K562 (cell line): ENCODE measurements around the gene C1RL. TPM values are rescaled to one million over a fixed set of nuclear protein-coding genes. Genes with fewer than 3 reads are reported as not detected.

ENCODE experiments used
- ATF3 ChIP-seq, 2 experiments: fragments of 450-650 bp in 1 of 2; sonication (generic) in 1 of 2; formaldehyde crosslinking in 1 of 2; IDR thresholded peaks in 1 of 2; conservative IDR thresholded peaks in 1 of 2; 2 replicates each; pipeline versions ENCODE4 v1.6.1 to v1.8.1; 2016 to 2023; ENCODE audit warnings: mild to moderate bottlenecking in 2 of 2, moderate library complexity in 2 of 2, inconsistent platforms in 1 of 2, missing genetic modification reagents in 1 of 2
- ATF7 ChIP-seq: fragments of 450-650 bp; IDR thresholded peaks from 2 replicates; pipeline ENCODE4 v1.7.1; 2014; ENCODE audit warnings: mild to moderate bottlenecking, moderate library complexity
- COPS2 ChIP-seq: fragments of 450-650 bp; conservative IDR thresholded peaks from 2 replicates; pipeline ENCODE4 v1.6.1; 2016; ENCODE audit warnings: mild to moderate bottlenecking, moderate library complexity
- CTBP1 ChIP-seq: fragments of 450-650 bp; IDR thresholded peaks from 2 replicates; pipeline ENCODE4 v1.6.1; 2016; ENCODE audit warnings: borderline replicate concordance
- CUX1 ChIP-seq: fragments of 200-800 bp; sonication (Bioruptor generic); IDR thresholded peaks from 2 replicates; pipeline ENCODE4 v1.6.1; 2016; ENCODE audit warnings: missing genetic modification characterization, missing compliant biosample characterization
- ERF ChIP-seq: fragments of 450-650 bp; formaldehyde crosslinking; IDR thresholded peaks from 2 replicates; pipeline ENCODE4 v1.4.0; 2020; ENCODE audit warnings: mild to moderate bottlenecking, mixed read lengths
- ID3 ChIP-seq, 2 experiments: fragments of 250-450 bp in 1 of 2; fragments of 450-650 bp in 1 of 2; sonication (Bioruptor Pico) in 1 of 2; IDR thresholded peaks; 2 replicates each; pipeline versions ENCODE4 v1.6.1 to v1.8.0; 2016 to 2021; ENCODE audit warnings: mild to moderate bottlenecking in 2 of 2, moderate library complexity in 2 of 2, missing compliant biosample characterization in 1 of 2, missing genetic modification characterization in 1 of 2
- KLF1 ChIP-seq: fragments of 450-650 bp; IDR thresholded peaks from 2 replicates; pipeline ENCODE4 v1.6.1; 2016; ENCODE audit warnings: missing genetic modification characterization, missing compliant biosample characterization
- MCM7 ChIP-seq, 2 experiments: fragments of 450-650 bp; IDR thresholded peaks; 2 replicates each; pipeline ENCODE4 v1.6.1; 2016 to 2018
- PHF21A ChIP-seq: fragments of 450-650 bp; IDR thresholded peaks from 2 replicates; pipeline ENCODE4 v1.6.1; 2017; ENCODE audit warnings: low read depth, borderline replicate concordance
- PHF8 ChIP-seq: fragments of 200-600 bp; sonication (generic); IDR thresholded peaks from 2 replicates; pipeline ENCODE4 v1.6.1; 2012; ENCODE audit warnings: mixed run types, mild to moderate bottlenecking, inconsistent platforms, low read length, moderate library complexity, borderline replicate concordance
- PHTF2 ChIP-seq: fragments of 250-450 bp; sonication (Bioruptor Pico); IDR thresholded peaks from 2 replicates; pipeline ENCODE4 v1.5.0; 2021; ENCODE audit warnings: mild to moderate bottlenecking
- POLR2AphosphoS5 ChIP-seq: IDR thresholded peaks from 2 replicates; pipeline ENCODE4 v1.6.1; 2011; ENCODE audit warnings: mild to moderate bottlenecking, low read depth, low read length, moderate library complexity; ENCODE audit not compliant: control insufficient read depth, insufficient read depth
- POLR2H ChIP-seq: IDR thresholded peaks from 2 replicates; pipeline ENCODE4 v1.6.1; 2016; ENCODE audit warnings: missing genetic modification characterization, low read depth, mild to moderate bottlenecking, control low read depth, missing compliant biosample characterization, moderate library complexity
- SIN3A ChIP-seq, 2 experiments: fragments of 150-350 bp in 1 of 2; IDR thresholded peaks; 2 replicates each; pipeline ENCODE4 v1.6.1; 2011 to 2016; ENCODE audit warnings: borderline replicate concordance in 2 of 2, low read depth in 2 of 2, low read length in 2 of 2, mild to moderate bottlenecking in 2 of 2, moderate library complexity in 2 of 2; ENCODE audit not compliant: control insufficient read depth in 1 of 2
- SMAD3 ChIP-seq: fragments of 450-650 bp; formaldehyde crosslinking; conservative IDR thresholded peaks from 2 replicates; pipeline ENCODE4 v1.4.0; 2020; ENCODE audit warnings: mild to moderate bottlenecking
- SMARCE1 ChIP-seq: fragments of 450-650 bp; IDR thresholded peaks from 2 replicates; pipeline ENCODE4 v1.7.1; 2016; ENCODE audit warnings: mild to moderate bottlenecking
- ZFPM2 ChIP-seq: fragments of 250-450 bp; sonication (Bioruptor Pico); IDR thresholded peaks from 2 replicates; pipeline ENCODE4 v1.5.1; 2022; ENCODE audit warnings: mild to moderate bottlenecking
- ZNF133 ChIP-seq: fragments of 250-450 bp; sonication (Bioruptor Pico); IDR thresholded peaks from 2 replicates; pipeline ENCODE4 v1.4.0; 2020; ENCODE audit warnings: mild to moderate bottlenecking
- ZNF3 ChIP-seq: fragments of 250-450 bp; sonication (Bioruptor Pico); IDR thresholded peaks from 2 replicates; pipeline ENCODE4 v1.5.0; 2021; ENCODE audit warnings: mild to moderate bottlenecking, moderate library complexity
- ZNF785 ChIP-seq: fragments of 250-450 bp; sonication (Bioruptor Pico); IDR thresholded peaks from 2 replicates; pipeline ENCODE4 v1.4.0; 2020; ENCODE audit warnings: mild to moderate bottlenecking
- polyA plus RNA-seq, 8 experiments: library from polyadenylated mRNA; depleted of rRNA in 4 of 8; stranded (reverse) in 5 of 8; unstranded in 3 of 8; fragments of >200 nt; fragmentation: Nextera tagmentation in 2 of 8; fragmentation: Illumina TruSeq in 1 of 8; extraction: Ambion mirVana in 2 of 8; extraction: Trizol in 1 of 8; gene quantifications; 2 replicates each; pipeline versions ENCODE4 v1.2.1 to v1.2.3, GENCODE V29; 2011 to 2014; ENCODE audit warnings: inconsistent platforms in 1 of 8, missing spikeins in 1 of 8
- total RNA-seq, 7 experiments: library from RNA; depleted of rRNA in 6 of 7; stranded (reverse); fragments of >200 nt in 6 of 7; fragmentation: Illumina TruSeq in 2 of 7; extraction: Trizol in 2 of 7; gene quantifications; 2 replicates each; pipeline versions ENCODE4 v1.2.1 to v1.2.3, GENCODE V29; 2011 to 2021; ENCODE audit warnings: low replicate concordance in 1 of 7

Gene C1RL
- total and polyA plus RNA-seq, 9 of the 15 experiments (the other 6 are each of a cell fraction or from before 2014, with no cell fraction given), result 1.4 to 10.7 (median 8.0) TPM

DNA sequence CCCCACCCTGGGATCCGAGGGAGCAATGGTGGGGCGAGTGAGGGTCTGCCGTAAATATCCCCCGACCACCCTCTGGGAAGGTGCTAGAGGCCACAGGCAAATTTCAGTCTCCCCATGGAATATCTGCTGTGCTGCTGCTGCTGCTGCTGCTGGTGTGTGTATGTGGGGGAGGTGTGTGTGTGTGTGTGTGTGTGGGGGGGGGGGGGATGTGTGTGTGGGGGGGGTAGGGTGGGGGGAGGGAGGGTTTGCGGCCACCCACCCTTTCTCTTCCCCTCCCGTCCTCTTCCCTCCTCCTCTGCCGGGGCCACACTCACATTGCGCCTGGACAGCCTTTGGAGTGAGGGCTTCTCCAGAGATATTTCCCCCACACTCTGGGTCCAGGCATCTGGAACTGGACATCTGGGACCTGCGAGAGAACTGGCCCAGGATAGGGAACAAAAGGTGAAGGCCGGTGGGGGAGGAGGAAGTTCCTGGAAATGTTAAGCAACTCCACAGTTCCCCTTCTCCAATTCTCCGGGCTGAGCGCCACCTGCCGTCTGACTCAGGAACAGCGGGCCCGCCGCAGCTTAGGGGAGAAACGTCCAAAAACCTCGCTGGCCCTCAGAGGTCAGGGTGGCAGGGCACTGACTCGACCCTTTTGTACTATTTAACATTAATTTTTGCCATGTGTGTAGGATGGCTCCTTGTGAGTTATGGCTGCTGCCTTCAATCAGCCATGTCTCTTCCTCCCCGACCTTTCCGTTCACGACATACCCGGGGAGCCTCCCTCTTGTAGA, at the start of gene C1RL (continued):
- no peak for TF ChIP-seq ZNF785 (CRISPR knock-in tag)
- TF ChIP-seq CTBP1, result peak; percentile 56; the same call in 1 of the 2 replicates
- TF ChIP-seq PHTF2 (CRISPR knock-in tag), result no peak
- TF ChIP-seq ID3 (CRISPR knock-in tag; IDR thresholded peaks at IDR 0.05), result no peak
- no peak for TF ChIP-seq ID3 (tag; IDR thresholded peaks at IDR 0.05)
- TF ChIP-seq ZFPM2, result no peak
- no peak for TF ChIP-seq COPS2
- peak; percentile 24; the same call in 1 of the 2 replicates for TF ChIP-seq PHF8
- 0 out of 2 replicates have a peak, but pooled peaks have one; percentile 29 for TF ChIP-seq POLR2H
- peak; percentile 60 for TF ChIP-seq SMARCE1
- no peak for TF ChIP-seq ZNF3 (CRISPR knock-in tag)
- 0 out of 2 replicates have a peak, but pooled peaks have one; percentile 24 for TF ChIP-seq ERF
- peak; percentile 24; the same call in 1 of the 2 replicates for TF ChIP-seq POLR2AphosphoS5
- TF ChIP-seq SMAD3 (CRISPR knock-in tag), result no peak
- TF ChIP-seq MCM7 (IDR thresholded peaks at IDR 0.05), result no peak
- no peak for TF ChIP-seq KLF1 (tag)
- peak in 1 of 2 experiments; percentile 23; a peak in 1 of 4 replicates for TF ChIP-seq SIN3A (IDR thresholded peaks at IDR 0.05; ENCODE audit: borderline replicate concordance in 2 of 2, control insufficient read depth in 1 of 2, low read depth in 2 of 2, low read length in 2 of 2)
- TF ChIP-seq CUX1 (CRISPR knock-in tag), result no peak
- 0 out of 2 replicates have a peak, but pooled peaks have one; percentile 12 for TF ChIP-seq ATF7
- TF ChIP-seq ATF3 (IDR thresholded peaks at IDR 0.05), result peak; percentile 35; the same call in 1 of the 2 replicates
- no peak for TF ChIP-seq ATF3 (CRISPR knock-in tag; conservative IDR thresholded peaks at IDR 0.05)
- no peak for TF ChIP-seq ZNF133 (CRISPR knock-in tag)
- peak; percentile 16; the same call in 1 of the 2 replicates for TF ChIP-seq PHF21A
